LNCaP clone FGC (cell line): ENCODE data around the gene ZNF335.
A peak's percentile ranks its signal among the peaks of the same experiment; 100 is the strongest.

Experiments used
- DNase-seq: peaks from one replicate; pipeline ENCODE4 v3.0.0-alpha.2; 2011; ENCODE audit warnings: low read depth
- H3K4me3 ChIP-seq: 2 replicates; pipeline ENCODE4 v1.5.1; 2011; ENCODE audit warnings: mild to moderate bottlenecking, low read depth, low read length, control low read depth
- TF ChIP-seq, protein P1 (sequence below): IDR thresholded peaks from 2 replicates; pipeline ENCODE4 v1.5.1; 2012; ENCODE audit warnings: mild to moderate bottlenecking; ENCODE audit not compliant: control insufficient read depth, insufficient read depth; ENCODE audit errors: extremely low read depth

The ZNF335 gene

DNA sequence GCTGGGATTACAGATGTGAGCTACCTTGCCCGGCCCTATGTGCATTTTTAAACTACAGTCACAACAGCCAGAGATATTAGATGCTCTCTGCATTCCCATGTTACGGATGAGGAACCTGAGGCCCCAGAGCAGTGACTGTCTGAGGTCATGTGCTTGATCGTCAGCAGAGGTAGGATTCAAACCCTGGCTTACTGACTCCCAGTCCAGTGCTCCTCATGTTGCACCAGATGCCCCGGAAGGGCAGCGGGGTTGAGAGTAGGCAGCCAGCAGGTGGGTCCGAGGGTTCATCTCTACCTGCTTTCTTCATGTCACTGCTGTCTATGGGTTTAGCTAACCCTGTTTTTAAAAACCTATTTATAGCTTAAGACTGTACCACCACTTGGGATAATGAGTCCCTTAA, 9.3 kb upstream of the ZNF335 start:
- DNase-seq, result no peak
- no peak overlapping the region for H3K4me3 ChIP-seq
- TF ChIP-seq, protein P1, sequence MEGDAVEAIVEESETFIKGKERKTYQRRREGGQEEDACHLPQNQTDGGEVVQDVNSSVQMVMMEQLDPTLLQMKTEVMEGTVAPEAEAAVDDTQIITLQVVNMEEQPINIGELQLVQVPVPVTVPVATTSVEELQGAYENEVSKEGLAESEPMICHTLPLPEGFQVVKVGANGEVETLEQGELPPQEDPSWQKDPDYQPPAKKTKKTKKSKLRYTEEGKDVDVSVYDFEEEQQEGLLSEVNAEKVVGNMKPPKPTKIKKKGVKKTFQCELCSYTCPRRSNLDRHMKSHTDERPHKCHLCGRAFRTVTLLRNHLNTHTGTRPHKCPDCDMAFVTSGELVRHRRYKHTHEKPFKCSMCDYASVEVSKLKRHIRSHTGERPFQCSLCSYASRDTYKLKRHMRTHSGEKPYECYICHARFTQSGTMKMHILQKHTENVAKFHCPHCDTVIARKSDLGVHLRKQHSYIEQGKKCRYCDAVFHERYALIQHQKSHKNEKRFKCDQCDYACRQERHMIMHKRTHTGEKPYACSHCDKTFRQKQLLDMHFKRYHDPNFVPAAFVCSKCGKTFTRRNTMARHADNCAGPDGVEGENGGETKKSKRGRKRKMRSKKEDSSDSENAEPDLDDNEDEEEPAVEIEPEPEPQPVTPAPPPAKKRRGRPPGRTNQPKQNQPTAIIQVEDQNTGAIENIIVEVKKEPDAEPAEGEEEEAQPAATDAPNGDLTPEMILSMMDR, result no peak

DNA sequence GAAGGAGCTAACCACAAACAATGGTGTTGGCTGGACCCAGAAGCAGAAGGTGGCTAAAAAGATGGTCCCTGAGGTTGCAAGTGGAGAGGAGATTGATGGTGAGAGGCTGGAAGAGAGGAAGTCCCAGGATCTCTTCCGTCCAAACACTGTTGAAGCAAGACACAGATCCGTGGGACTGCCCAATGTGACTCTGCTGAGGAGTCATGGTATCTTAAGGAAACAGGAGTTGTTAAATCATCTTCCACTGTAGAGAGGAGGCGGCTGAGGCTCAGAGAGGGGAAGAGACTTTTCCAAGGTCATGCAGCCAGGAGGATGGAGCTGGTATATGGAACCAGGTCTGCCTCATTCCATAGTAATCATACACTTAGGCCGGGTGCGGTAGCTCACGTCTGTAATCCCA, 4.1 kb upstream of the ZNF335 start:
- no peak overlapping the region for H3K4me3 ChIP-seq
- no peak for DNase-seq
- TF ChIP-seq, protein P1, result no peak

DNA sequence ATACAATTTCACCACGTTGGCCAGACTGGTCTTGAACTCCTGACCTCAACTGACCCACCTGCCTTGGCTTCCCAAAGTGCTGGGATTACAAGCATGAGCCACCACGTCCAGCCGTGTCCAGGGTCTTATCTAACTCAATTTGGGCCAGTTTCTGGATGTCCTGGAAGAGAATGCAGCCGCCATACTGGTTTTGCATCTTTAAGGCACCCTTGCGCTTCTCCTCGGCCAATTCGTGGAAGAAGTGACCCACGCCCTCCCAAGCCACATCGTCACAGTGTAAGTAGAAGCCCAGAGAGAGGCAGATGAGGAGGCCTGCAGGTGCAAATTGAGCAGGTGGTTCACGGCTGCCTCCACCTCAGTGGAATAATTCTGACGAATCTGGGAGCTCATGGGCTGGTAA, 3.7 kb upstream of the ZNF335 start:
- TF ChIP-seq, protein P1, result no peak
- no peak overlapping the region for H3K4me3 ChIP-seq
- DNase-seq, result no peak

GRCh38 chr20:45974896-45975565, 3.0 kb upstream of the ZNF335 start:
- TF ChIP-seq, protein P1, result no peak
- no peak overlapping the region for H3K4me3 ChIP-seq
- DNase-seq, result no peak

- no peak for DNase-seq
- H3K4me3 ChIP-seq, result peak overlapping the region; percentile 96
- TF ChIP-seq, protein P1, result no peak
Observed at GRCh38 chr20:45972500-45973183, 639 bp upstream of the ZNF335 start.

- TF ChIP-seq, protein P1, result no peak
- DNase-seq, result no peak
- H3K4me3 ChIP-seq, result peak overlapping the region; percentile 96
Observed at GRCh38 chr20:45971425-45971674, 653 bp downstream of the ZNF335 start.

DNA sequence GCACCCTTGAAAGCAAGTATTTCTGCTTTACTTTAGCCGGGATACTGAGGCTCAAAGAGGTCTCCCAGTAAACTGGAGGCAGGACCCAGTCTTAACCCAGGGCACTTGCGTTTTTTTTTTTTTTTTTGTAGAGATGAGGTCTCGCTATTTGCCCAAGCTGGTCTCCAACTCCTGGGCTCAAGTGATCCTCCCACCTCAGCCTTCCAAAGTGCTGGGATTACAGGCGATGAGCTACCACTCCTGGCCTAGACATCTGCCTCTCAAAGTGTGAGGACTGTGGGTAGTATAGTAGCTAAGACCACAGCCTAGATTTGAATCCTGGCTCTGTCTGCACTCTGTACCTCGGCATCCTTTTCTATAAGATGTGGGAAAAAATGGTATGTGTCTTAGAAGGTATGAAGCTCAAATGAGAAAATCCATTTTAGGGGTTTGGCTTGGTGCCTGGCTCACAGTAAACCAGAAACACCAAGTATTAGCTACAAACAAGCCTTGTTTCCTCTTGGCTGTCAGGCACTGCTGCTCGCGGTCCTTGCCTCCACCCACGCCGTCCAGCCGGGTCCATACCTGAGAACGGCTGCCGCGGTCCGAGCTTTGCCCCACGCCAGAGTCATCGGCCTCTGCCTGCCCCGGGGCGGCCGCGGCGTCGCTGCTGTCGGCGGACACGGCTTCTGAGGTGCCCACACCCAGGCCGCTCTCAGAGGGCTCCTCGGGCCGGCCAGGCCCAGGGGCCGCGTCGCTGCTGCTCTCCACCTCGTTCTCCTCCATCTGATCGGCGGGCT, 1.2 kb downstream of the ZNF335 start:
- TF ChIP-seq, protein P1, result no peak
- no peak for DNase-seq
- H3K4me3 ChIP-seq, result peak overlapping the region; percentile 96
